ENCODE measurements around the gene GALNT18. TPM values are rescaled to one million over a fixed set of nuclear protein-coding genes. Genes with fewer than 3 reads are reported as not detected.

GALNT18 gene
- total RNA-seq, 1 experiment from 2014 or later = 9.2 TPM

DNA sequence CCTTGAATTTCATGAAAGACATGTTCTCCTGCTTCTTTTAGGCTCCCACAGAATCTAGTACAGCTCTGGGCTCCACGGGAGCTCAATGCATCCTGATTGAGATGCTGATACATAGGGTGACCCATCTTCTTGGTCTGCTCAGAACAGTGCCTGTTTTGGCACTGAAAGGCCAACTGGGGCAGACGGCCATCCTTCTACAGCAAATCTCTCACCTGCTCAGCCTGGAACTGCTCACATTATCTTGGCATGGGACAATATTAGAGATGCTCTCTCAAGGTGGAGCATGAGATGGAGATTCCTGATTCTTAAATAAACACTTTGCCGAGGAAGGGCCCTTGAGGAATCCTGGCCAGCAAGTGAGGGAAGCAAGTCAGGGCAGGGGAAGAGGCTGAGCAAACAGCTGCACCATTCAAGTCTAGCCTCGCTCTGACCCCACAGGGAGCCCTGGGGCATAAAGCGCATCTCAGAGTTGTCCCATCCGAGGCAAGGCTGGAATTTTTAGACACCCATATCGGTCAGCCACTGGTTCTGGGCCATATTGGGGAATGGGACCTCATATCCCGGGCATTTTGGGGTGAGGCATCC, 210.3 kb downstream of the GALNT18 start:
- no TSS peak for BruUV-seq (replicated peaks)
- Mint-ChIP-seq H3K4me3 (ENCODE audit: low read depth, unreplicated experiment) (no peak overlapping the region), H3K9me3 (ENCODE audit: low read depth, unreplicated experiment) (no peaks in the 10 kb centered on the region), H3K36me3 (ENCODE audit: insufficient read depth, unreplicated experiment) (no peaks in the 10 kb centered on the region), H3K27ac (ENCODE audit: unreplicated experiment) (no peak overlapping the region), H3K4me1 (ENCODE audit: low read depth, unreplicated experiment) (peaks cover 13% of the 10 kb centered on the region), H3K27me3 (ENCODE audit: unreplicated experiment) (no peaks in the 10 kb centered on the region)
- intact Hi-C loops (cut with micrococcal nuclease; ENCODE audit: unreplicated experiment) = no loop called here
- TF ChIP-seq CTCF (IDR thresholded peaks at IDR 0.05; ENCODE audit: unreplicated experiment) = no peak
- CTCF ChIA-PET = no interaction called here
- DNase-seq = no peak

GRCh38 chr11:11409901-11410300, 211.9 kb downstream of the GALNT18 start:
- Mint-ChIP-seq H3K27ac (ENCODE audit: unreplicated experiment) (no peak overlapping the region), H3K4me3 (ENCODE audit: low read depth, unreplicated experiment) (no peak overlapping the region), H3K27me3 (ENCODE audit: unreplicated experiment) (no peaks in the 10 kb centered on the region), H3K9me3 (ENCODE audit: low read depth, unreplicated experiment) (no peaks in the 10 kb centered on the region), H3K4me1 (ENCODE audit: low read depth, unreplicated experiment) (peaks cover 9% of the 10 kb centered on the region), H3K36me3 (ENCODE audit: insufficient read depth, unreplicated experiment) (no peaks in the 10 kb centered on the region)
- no peak for DNase-seq
- TF ChIP-seq CTCF (IDR thresholded peaks at IDR 0.05; ENCODE audit: unreplicated experiment) = no peak
- no TSS peak for BruUV-seq (replicated peaks)
- CTCF ChIA-PET = no interaction called here
- intact Hi-C loops (cut with micrococcal nuclease; ENCODE audit: unreplicated experiment) = no loop called here

- Mint-ChIP-seq H3K4me1 (ENCODE audit: low read depth, unreplicated experiment) (peaks cover 8% of the 10 kb centered on the region), H3K9me3 (ENCODE audit: low read depth, unreplicated experiment) (no peaks in the 10 kb centered on the region), H3K27ac (ENCODE audit: unreplicated experiment) (no peak overlapping the region), H3K36me3 (ENCODE audit: insufficient read depth, unreplicated experiment) (no peaks in the 10 kb centered on the region), H3K4me3 (ENCODE audit: low read depth, unreplicated experiment) (no peak overlapping the region), H3K27me3 (ENCODE audit: unreplicated experiment) (no peaks in the 10 kb centered on the region)
- no peak for DNase-seq
- intact Hi-C loops (cut with micrococcal nuclease; ENCODE audit: unreplicated experiment) = no loop called here
- no peak for TF ChIP-seq CTCF (IDR thresholded peaks at IDR 0.05; ENCODE audit: unreplicated experiment)
- no TSS peak for BruUV-seq (replicated peaks)
- CTCF ChIA-PET = no interaction called here
These were observed 212.6 kb downstream of the GALNT18 start for GRCh38 chr11:11409224-11409623.

- BruUV-seq (replicated peaks) = no TSS peak
- no peak for DNase-seq
- H3K4me3 Mint-ChIP-seq (ENCODE audit: low read depth, unreplicated experiment) = no peak overlapping the region
- TF ChIP-seq CTCF (IDR thresholded peaks at IDR 0.05; ENCODE audit: unreplicated experiment) = no peak
- H3K36me3 Mint-ChIP-seq (ENCODE audit: insufficient read depth, unreplicated experiment) = no peaks in the 10 kb centered on the region
- intact Hi-C loops (cut with micrococcal nuclease; ENCODE audit: unreplicated experiment) = no loop called here
- H3K27me3 Mint-ChIP-seq (ENCODE audit: unreplicated experiment) = no peaks in the 10 kb centered on the region
- peaks cover 2% of the 10 kb centered on the region for H3K4me1 Mint-ChIP-seq (ENCODE audit: low read depth, unreplicated experiment)
- no peak overlapping the region for H3K27ac Mint-ChIP-seq (ENCODE audit: unreplicated experiment)
- no peaks in the 10 kb centered on the region for H3K9me3 Mint-ChIP-seq (ENCODE audit: low read depth, unreplicated experiment)
- CTCF ChIA-PET = no interaction called here
These were observed 213.2 kb downstream of the GALNT18 start for GRCh38 chr11:11408436-11409221.

Measured in Calu3 (cell line).